Nephron progenitor cell (in vitro differentiated cells): ENCODE results near the gene WNT10A.
"Not testable (repeated sequence)": the region's sequence is repeated elsewhere in the genome, so short reads cannot be mapped to it uniquely, and the experiment has no call there.

Experiments
- DNase-seq: peaks from one replicate; pipeline ENCODE4 v3.0.0; 2021
- H3K27ac Mint-ChIP-seq: 2 replicates; pipeline ENCODE4 v1.8.0; 2021; ENCODE audit warnings: mild to moderate bottlenecking, moderate library complexity, mixed read lengths
- H3K27me3 Mint-ChIP-seq: 2 replicates; pipeline ENCODE4 v1.8.0; 2021; ENCODE audit warnings: mild to moderate bottlenecking, low read depth, mixed read lengths; ENCODE audit not compliant: poor library complexity
- H3K36me3 Mint-ChIP-seq: 2 replicates; pipeline ENCODE4 v1.8.0; 2021; ENCODE audit warnings: low read depth, mixed read lengths
- H3K4me1 Mint-ChIP-seq: 2 replicates; pipeline ENCODE4 v1.8.0; 2021; ENCODE audit warnings: mixed read lengths
- H3K4me3 Mint-ChIP-seq: 2 replicates; pipeline ENCODE4 v1.8.0; 2021; ENCODE audit warnings: mild to moderate bottlenecking, moderate library complexity, mixed read lengths
- H3K9me3 Mint-ChIP-seq: 2 replicates; pipeline ENCODE4 v1.8.0; 2021; ENCODE audit warnings: mild to moderate bottlenecking, moderate library complexity, mixed read lengths
- CTCF ChIP-seq: fragments of 200-600 bp; sonication (generic); IDR thresholded peaks from 2 replicates; pipeline ENCODE4 v1.5.0; 2021; ENCODE audit warnings: antibody characterized with exemption

WNT10A gene

DNA sequence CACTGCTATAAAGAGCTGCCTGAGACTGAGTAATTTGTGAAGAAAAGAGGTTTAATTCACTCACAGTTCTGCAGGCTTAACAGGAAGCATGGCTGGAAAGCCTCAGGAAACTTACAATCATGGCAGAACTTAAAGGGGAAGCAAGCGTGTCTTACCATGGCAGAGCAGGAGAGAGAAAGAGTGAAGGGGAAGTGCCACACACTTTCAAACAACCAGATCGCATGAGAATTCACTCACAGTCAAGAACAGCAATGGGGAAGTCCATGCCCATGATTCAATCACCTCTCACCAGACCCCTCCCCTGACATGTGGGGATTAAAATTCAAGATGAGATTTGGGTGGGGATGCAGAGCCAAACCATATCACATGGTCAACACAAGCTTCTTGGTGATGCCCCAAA is 44.1 kb downstream of the WNT10A start:
- peaks cover 37% of the 10 kb centered on the region for H3K36me3 Mint-ChIP-seq
- no peak overlapping the region for H3K4me3 Mint-ChIP-seq
- no peaks in the 10 kb centered on the region for H3K4me1 Mint-ChIP-seq
- no peak for DNase-seq
- no peak for TF ChIP-seq CTCF
- no peak overlapping the region for H3K27ac Mint-ChIP-seq
- peaks cover 35% of the 10 kb centered on the region for H3K9me3 Mint-ChIP-seq
- peaks cover 10% of the 10 kb centered on the region for H3K27me3 Mint-ChIP-seq

GRCh38 chr2:218925434-218925833 is 44.8 kb downstream of the WNT10A start:
- Mint-ChIP-seq H3K9me3 (peaks cover 42% of the 10 kb centered on the region), H3K4me3 (no peak overlapping the region), H3K27ac (no peak overlapping the region), H3K27me3 (peaks cover 10% of the 10 kb centered on the region), H3K4me1 (no peaks in the 10 kb centered on the region), H3K36me3 (peaks cover 44% of the 10 kb centered on the region)
- DNase-seq = no peak
- no peak for TF ChIP-seq CTCF

DNA sequence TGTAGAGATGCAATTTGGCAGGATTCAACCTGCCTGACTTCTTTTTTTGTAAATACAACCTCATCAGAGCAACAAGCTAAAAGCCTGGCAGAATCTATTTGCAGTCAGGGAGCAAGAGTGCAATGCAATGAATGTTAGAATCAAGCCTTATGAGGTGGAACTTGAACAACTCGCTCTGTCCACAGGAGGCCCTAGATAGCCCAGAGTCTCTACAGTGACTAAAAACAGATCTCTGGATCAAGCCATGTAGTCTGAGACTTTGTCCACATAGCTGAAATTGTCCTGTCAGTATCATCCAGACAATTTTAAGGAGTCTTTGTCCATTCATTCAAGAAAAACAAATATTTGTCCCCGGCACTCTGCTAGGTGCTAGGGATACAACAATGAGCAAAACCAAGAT is 46.8 kb downstream of the WNT10A start:
- Mint-ChIP-seq H3K36me3 (peaks cover 35% of the 10 kb centered on the region), H3K27ac (no peak overlapping the region), H3K4me3 (no peak overlapping the region), H3K27me3 (peaks cover 10% of the 10 kb centered on the region), H3K4me1 (no peaks in the 10 kb centered on the region), H3K9me3 (peaks cover 39% of the 10 kb centered on the region)
- TF ChIP-seq CTCF = no peak
- DNase-seq = no peak

- peaks cover 30% of the 10 kb centered on the region for H3K36me3 Mint-ChIP-seq
- H3K4me3 Mint-ChIP-seq = no peak overlapping the region
- H3K27ac Mint-ChIP-seq = no peak overlapping the region
- DNase-seq = no peak
- no peaks in the 10 kb centered on the region for H3K4me1 Mint-ChIP-seq
- H3K9me3 Mint-ChIP-seq = peaks cover 39% of the 10 kb centered on the region
- TF ChIP-seq CTCF = no peak
- peaks cover 14% of the 10 kb centered on the region for H3K27me3 Mint-ChIP-seq
Measured at GRCh38 chr2:218927876-218928275, 47.2 kb downstream of the WNT10A start.

- not testable (repeated sequence) for H3K27ac Mint-ChIP-seq, DNase-seq, H3K4me1 Mint-ChIP-seq, H3K4me3 Mint-ChIP-seq
- peaks cover 32% of the 10 kb centered on the region for H3K27me3 Mint-ChIP-seq
- H3K9me3 Mint-ChIP-seq = peaks cover 29% of the 10 kb centered on the region
- peaks cover 12% of the 10 kb centered on the region for H3K36me3 Mint-ChIP-seq
Measured at GRCh38 chr2:218930488-218930887, 49.8 kb downstream of the WNT10A start.

DNA sequence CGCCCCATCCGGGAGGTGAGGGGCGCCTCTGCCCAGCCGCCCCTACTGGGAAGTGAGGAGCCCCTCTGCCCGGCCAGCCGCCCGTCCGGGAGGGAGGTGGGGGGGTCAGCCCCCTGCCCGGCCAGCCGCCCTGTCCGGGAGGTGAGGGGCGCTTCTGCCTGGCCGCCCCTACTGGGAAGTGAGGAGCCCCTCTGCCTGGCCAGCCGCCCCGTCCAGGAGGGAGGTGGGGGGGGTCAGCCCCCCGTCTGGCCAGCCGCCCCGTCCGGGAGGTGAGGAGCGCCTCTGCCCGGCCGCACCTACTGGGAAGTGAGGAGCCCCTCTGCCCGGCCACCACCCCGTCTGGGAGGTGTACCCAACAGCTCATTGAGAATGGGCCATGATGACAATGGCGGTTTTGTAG is 51.1 kb downstream of the WNT10A start:
- not testable (repeated sequence) for H3K4me3 Mint-ChIP-seq, H3K27ac Mint-ChIP-seq, DNase-seq, H3K4me1 Mint-ChIP-seq
- Mint-ChIP-seq H3K27me3 (peaks cover 43% of the 10 kb centered on the region), H3K9me3 (peaks cover 29% of the 10 kb centered on the region), H3K36me3 (peaks cover 12% of the 10 kb centered on the region)
